ENCODE measurements around the gene TAB2.
A peak's percentile ranks its signal among the peaks of the same experiment; 100 is the strongest.

The TAB2 gene

DNA sequence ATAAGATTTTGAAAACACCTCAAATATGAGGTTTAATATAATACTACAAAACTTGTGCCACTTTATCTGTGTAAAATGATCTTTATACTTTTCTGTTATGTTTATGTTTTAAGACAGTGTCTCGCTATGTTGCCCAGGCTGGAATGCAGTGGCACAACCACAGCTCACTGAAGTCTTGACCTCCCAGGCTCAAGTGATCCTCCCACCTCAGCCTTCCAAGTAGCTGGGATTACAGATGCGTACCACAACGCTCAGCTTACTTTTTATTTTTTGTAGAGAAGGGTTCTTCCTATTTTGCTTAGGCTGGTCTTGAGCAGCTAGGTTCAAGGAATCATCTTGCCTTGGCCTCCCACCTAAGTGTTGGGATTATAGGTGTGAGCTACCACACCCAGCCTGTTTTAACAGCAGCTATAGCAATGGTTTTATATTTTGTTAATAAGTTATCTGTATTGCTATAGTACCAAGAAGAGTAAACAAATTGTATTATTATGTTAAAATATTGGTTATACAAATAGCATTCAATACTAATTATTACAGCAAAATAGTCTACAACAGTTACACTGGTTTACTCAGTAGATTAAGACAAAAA lies 8.2 kb downstream of the TAB2 start:
- no peak overlapping the region for H3K4me3 Mint-ChIP-seq
- H3K9me3 Mint-ChIP-seq = no peaks in the 10 kb centered on the region
- H3K27ac Mint-ChIP-seq = no peak overlapping the region
- peaks cover 37% of the 10 kb centered on the region for H3K4me1 Mint-ChIP-seq
- TF ChIP-seq, protein P1, sequence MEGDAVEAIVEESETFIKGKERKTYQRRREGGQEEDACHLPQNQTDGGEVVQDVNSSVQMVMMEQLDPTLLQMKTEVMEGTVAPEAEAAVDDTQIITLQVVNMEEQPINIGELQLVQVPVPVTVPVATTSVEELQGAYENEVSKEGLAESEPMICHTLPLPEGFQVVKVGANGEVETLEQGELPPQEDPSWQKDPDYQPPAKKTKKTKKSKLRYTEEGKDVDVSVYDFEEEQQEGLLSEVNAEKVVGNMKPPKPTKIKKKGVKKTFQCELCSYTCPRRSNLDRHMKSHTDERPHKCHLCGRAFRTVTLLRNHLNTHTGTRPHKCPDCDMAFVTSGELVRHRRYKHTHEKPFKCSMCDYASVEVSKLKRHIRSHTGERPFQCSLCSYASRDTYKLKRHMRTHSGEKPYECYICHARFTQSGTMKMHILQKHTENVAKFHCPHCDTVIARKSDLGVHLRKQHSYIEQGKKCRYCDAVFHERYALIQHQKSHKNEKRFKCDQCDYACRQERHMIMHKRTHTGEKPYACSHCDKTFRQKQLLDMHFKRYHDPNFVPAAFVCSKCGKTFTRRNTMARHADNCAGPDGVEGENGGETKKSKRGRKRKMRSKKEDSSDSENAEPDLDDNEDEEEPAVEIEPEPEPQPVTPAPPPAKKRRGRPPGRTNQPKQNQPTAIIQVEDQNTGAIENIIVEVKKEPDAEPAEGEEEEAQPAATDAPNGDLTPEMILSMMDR (IDR thresholded peaks at IDR 0.05; ENCODE audit: unreplicated experiment in 3 of 3) = no peak
- H3K36me3 Mint-ChIP-seq (ENCODE audit: low read depth) = peaks cover 13% of the 10 kb centered on the region
- no peaks in the 10 kb centered on the region for H3K27me3 Mint-ChIP-seq (ENCODE audit: low read depth)

DNA sequence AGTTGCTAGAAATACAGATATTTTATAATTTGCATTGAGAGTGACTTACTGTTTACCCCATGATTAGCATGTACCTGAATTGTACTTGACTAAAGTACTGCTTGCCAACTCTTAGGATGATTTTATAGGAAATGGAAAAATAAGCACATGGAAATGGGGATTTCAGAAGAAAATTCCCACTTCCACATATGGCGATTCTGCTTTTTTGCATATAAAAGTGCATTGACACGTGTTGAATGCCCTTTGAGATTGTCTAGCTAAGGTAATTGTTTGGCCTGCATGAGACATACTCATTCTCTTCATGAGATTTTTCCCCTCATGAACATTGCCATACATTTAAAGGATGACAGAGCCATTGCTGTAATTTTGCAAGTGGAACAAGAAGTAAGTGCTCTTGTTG lies 10.1 kb downstream of the TAB2 start:
- TF ChIP-seq, protein P1 (IDR thresholded peaks at IDR 0.05; ENCODE audit: unreplicated experiment in 3 of 3) = no peak
- Mint-ChIP-seq H3K4me1 (peaks cover 42% of the 10 kb centered on the region), H3K4me3 (no peak overlapping the region), H3K27me3 (ENCODE audit: low read depth) (no peaks in the 10 kb centered on the region), H3K9me3 (no peaks in the 10 kb centered on the region), H3K27ac (no peak overlapping the region), H3K36me3 (ENCODE audit: low read depth) (peaks cover 13% of the 10 kb centered on the region)

DNA sequence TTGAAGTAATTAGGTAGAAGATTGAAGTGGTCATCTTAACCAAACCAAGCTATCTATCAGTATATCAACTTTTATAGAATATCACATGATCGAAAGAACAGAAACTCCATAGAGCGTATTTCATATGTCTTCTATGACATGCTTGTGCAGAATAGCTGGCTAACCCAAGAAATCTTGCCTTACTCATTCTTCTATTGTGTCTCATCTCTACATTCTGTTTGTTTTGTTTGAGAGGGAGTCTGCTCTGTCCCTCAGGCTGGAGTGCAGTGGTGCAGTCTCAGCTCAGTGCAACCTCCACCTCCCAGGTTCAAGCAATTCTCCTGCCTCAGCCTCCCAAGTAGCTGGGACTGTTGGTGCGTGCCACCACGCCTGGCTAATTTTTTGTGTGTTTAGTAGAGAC lies 10.6 kb downstream of the TAB2 start:
- peaks cover 13% of the 10 kb centered on the region for H3K36me3 Mint-ChIP-seq (ENCODE audit: low read depth)
- no peaks in the 10 kb centered on the region for H3K9me3 Mint-ChIP-seq
- peaks cover 42% of the 10 kb centered on the region for H3K4me1 Mint-ChIP-seq
- no peak overlapping the region for H3K27ac Mint-ChIP-seq
- no peak overlapping the region for H3K4me3 Mint-ChIP-seq
- no peaks in the 10 kb centered on the region for H3K27me3 Mint-ChIP-seq (ENCODE audit: low read depth)
- TF ChIP-seq, protein P1 (IDR thresholded peaks at IDR 0.05; ENCODE audit: unreplicated experiment in 3 of 3) = no peak

DNA sequence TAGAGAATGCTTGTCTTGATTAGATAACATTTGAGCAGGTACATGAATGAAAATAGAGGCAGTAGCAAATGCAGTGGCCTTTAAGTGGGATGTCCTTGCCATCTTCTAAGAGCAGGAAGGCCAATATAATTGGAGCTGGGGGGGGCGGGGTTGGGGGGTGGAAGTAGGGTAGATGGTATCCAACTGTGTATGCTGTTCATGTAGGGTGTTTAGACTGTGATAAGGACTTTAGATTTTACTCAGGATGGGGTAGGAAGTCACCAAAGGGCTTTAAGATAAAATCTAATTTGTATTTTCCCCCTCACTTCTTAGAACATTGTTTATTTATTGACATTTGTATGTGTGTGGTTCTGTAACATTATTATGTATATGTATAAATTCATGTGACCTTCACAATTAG lies 12.0 kb downstream of the TAB2 start:
- H3K27me3 Mint-ChIP-seq (ENCODE audit: low read depth) = no peaks in the 10 kb centered on the region
- TF ChIP-seq, protein P1 (IDR thresholded peaks at IDR 0.05; ENCODE audit: unreplicated experiment in 3 of 3) = no peak
- peaks cover 13% of the 10 kb centered on the region for H3K36me3 Mint-ChIP-seq (ENCODE audit: low read depth)
- peaks cover 44% of the 10 kb centered on the region for H3K4me1 Mint-ChIP-seq
- H3K4me3 Mint-ChIP-seq = no peak overlapping the region
- no peaks in the 10 kb centered on the region for H3K9me3 Mint-ChIP-seq
- no peak overlapping the region for H3K27ac Mint-ChIP-seq

DNA sequence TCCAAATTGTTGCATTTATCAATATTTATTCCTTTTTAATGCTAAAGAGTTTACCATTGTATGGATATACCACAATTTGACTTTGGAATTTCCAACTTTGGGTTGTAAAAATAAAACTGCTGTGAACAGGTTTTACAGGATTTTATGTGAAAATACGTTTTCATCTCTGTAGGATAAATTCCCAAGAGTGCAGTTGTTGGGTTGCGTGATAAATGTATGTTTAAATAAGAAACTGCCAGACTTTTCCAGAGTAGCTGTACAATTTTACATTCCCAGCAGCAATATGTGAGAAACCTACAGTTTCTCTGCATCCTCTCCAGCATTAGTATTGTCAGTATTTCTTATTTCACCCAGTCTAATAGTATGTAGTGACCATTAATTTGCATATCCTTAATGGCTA lies 12.6 kb downstream of the TAB2 start:
- Mint-ChIP-seq H3K4me3 (no peak overlapping the region), H3K36me3 (ENCODE audit: low read depth) (peaks cover 13% of the 10 kb centered on the region), H3K4me1 (peaks cover 47% of the 10 kb centered on the region), H3K27ac (no peak overlapping the region), H3K27me3 (ENCODE audit: low read depth) (no peaks in the 10 kb centered on the region), H3K9me3 (no peaks in the 10 kb centered on the region)
- TF ChIP-seq, protein P1 (IDR thresholded peaks at IDR 0.05; ENCODE audit: unreplicated experiment in 3 of 3) = no peak

DNA sequence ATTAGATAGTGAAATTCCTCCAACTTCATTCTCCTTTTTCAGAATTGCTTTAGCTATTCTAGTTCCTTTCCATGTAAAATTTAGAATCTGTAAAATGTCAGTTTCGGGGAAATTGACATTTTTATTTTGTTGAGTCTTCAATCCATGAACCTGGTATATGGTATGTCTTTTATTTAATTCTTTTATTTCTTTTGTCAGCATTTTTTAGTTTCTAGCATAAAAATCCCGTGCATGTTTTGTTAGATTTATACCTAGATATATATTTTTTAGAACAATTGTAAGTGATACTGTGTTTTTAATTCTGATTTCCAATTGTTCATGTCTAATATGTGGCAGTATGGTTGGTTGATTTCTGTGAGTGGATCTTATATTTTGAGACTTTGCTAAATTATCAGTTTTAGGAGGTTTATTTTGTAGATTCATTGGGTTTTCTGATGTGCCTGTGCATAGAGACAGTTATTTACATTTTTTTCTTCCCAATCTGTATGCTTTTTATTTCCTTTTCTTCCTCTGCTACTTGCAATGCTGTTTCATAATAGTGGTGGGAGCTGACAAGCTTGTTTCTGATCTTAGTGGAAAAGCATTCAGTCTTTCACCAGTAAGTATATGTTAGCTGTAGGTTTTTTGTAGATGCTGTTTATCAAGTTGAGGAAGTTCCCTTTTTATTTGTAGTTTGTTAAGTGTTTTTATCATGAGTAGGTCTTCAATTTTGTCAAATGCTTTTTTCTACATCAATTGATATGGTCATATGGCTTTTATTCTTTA lies 13.7 kb downstream of the TAB2 start:
- Mint-ChIP-seq H3K36me3 (ENCODE audit: low read depth) (peaks cover 13% of the 10 kb centered on the region), H3K9me3 (no peaks in the 10 kb centered on the region), H3K27ac (peak overlapping the region in 2 of 3 experiments; percentile 1 to 5), H3K4me1 (peaks cover 53% of the 10 kb centered on the region), H3K27me3 (ENCODE audit: low read depth) (no peaks in the 10 kb centered on the region), H3K4me3 (no peak overlapping the region)
- TF ChIP-seq, protein P1 (IDR thresholded peaks at IDR 0.05; ENCODE audit: unreplicated experiment in 3 of 3) = no peak
